Raji (cell line): ENCODE measurements around the gene TRIM10.

Experiments
- POLR2A ChIP-seq: IDR thresholded peaks from 2 replicates; pipeline ENCODE4 v1.6.1; 2011; ENCODE audit warnings: low read depth, low read length, control low read depth; ENCODE audit not compliant: insufficient read depth

TRIM10 gene

GRCh38 chr6:30185846-30186484, 25.0 kb upstream of the TRIM10 start:
- TF ChIP-seq POLR2A: no peak

DNA sequence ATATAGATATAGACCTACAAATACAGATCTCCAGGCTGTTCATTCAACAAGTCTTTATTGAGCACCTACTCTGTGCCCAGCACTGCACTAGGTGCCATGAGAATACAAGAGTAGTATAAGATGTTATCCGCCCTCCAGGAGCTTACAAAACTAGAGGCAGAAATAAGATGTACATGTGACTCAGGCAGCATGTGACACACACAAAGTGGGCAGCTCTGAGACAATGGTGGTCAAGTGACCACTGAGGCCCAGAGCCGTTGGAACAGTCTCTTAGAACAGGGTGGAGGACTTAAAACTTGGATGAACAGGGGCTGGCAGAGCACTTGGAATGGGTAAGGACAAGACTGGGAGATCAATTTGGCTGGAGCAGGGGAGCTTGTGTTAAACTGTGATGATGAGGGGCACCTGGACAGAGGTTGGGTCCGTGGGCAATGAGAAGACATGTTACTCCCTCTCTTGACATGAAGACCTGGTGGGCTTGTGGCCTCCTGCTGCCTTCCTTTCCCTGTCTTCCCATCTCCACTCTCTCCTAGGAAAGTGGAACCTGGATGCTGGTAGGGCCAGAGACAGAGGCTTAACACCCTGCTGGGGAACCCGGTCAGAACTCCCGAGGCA, 23.5 kb upstream of the TRIM10 start:
- no peak for TF ChIP-seq POLR2A

GRCh38 chr6:30180145-30180544, 19.1 kb upstream of the TRIM10 start:
- no peak for TF ChIP-seq POLR2A

- no peak for TF ChIP-seq POLR2A
Measured at GRCh38 chr6:30178837-30179236, 17.8 kb upstream of the TRIM10 start.

GRCh38 chr6:30175765-30176164, 14.8 kb upstream of the TRIM10 start:
- no peak for TF ChIP-seq POLR2A

GRCh38 chr6:30172681-30173080, 11.7 kb upstream of the TRIM10 start:
- no peak for TF ChIP-seq POLR2A

GRCh38 chr6:30171677-30172471, 10.9 kb upstream of the TRIM10 start:
- TF ChIP-seq POLR2A: no peak

GRCh38 chr6:30169658-30170614, 8.9 kb upstream of the TRIM10 start:
- no peak for TF ChIP-seq POLR2A

DNA sequence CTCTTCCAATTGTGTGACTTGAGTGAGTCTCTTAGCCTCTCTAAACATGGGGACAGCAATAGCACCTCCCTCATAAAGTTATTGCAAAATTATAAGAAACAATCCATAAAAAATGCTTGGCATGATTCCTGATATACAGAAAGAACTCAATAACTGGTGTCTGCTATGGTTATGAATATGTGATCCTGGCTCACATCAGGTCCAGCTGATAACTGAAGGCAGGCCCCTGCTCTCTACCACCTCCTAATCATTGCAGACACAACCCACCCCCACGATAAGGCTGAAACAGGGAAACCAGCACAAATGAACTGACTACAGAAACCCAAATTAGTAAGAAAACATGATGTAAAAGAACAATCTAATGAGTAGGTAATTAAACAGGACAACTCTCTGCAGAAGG, 7.7 kb upstream of the TRIM10 start:
- no peak for TF ChIP-seq POLR2A

DNA sequence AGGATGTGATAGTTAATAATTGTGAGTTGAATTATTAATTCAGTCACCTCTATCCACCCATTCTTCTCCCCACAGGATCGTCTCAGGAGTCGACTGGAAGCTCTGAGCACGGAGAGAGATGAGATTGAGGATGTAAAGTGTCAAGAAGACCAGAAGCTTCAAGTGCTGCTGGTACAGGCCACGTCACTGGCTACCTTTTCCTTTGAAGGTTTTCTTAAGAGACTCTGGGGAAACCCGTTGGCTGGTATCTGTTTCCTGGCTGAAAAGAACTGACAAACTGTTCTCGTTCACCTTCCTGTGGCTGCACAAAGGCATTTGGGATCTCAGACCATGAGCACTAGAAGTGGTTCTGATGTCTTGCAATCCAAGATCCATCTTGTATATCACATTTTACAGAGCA, 6.1 kb upstream of the TRIM10 start:
- TF ChIP-seq POLR2A: no peak

DNA sequence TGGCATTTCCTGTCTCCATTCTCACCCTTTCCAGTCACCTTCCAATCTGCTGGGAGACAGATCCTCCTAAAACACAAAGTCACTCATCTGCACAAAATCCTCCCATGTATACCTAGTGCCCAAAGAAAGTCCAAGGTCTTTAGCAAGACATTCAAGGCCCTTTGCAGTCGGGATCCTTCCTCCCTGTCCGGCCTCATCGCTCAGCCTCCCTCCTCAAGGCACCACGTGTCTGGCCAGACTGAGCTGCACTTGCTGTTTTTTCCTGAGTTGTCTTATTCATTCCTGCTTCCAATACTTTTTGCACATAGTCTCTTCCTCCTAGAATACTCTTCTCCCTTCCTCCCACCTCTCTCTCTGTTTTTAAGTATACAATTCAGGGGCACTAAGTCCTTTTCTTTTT, 3.7 kb upstream of the TRIM10 start:
- no peak for TF ChIP-seq POLR2A

DNA sequence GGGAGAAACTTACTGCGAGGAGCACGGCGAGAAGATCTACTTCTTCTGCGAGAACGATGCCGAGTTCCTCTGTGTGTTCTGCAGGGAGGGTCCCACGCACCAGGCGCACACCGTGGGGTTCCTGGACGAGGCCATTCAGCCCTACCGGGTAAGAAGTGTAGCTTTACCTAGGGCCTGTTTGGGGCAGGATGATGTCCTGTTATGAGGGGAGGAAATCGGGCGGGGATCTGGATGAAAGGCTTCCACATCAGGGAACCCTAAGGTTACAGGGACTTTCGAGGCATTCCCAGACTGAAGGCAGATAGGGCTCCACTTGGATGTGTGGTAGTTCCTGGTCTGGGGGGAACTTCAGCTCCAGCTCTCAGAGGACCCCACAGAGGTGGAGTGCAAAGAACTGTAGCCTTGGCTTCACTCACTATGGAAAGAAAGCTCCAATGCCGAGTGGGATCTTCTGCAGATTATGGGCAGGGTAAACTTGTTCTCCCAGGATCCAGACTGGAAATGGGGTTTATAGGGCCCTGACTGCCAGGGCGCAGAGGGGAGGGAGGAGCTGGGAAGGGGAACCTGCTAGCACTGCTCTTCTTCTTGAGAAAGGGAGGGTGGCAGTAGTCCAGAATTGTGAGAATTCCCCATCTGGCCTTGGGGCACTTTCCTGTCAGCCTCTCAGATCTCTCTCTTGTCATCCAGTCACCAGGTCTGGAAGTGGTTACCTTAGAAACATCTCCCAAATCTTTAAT, 3.1 kb upstream of the TRIM10 start:
- no peak for TF ChIP-seq POLR2A

GRCh38 chr6:30163090-30163917, 2.3 kb upstream of the TRIM10 start, which contains the start of gene TRIM15:
TRIM15 (plus strand) TSS chr6:30163546; CDS start chr6:30163685, 139 bp downstream.
- TF ChIP-seq POLR2A: no peak
